Epithelial cell of prostate (primary cell): ENCODE measurements around the gene STK38.
"Not testable (repeated sequence)": the region's sequence is repeated elsewhere in the genome, so short reads cannot be mapped to it uniquely, and the experiment has no call there.

Experiments
- DNase-seq: peaks from one replicate; pipeline ENCODE4 v3.0.0-alpha.2; 2011; ENCODE audit warnings: low read depth, low spot score
- H3K27ac ChIP-seq: fragments of 450-650 bp; 2 replicates; pipeline ENCODE4 v1.5.1; 2017; ENCODE audit warnings: mild to moderate bottlenecking

STK38 gene

GRCh38 chr6:36546920-36547645 lies at the start of gene STK38:
Gene STK38, minus strand, starts transcription at chr6:36547479. Its CDS starts 7,277 bp downstream, at chr6:36540202.
- H3K27ac ChIP-seq = peak within 1 kb of the TSS; percentile 73
- DNase-seq = peak; percentile 20

DNA sequence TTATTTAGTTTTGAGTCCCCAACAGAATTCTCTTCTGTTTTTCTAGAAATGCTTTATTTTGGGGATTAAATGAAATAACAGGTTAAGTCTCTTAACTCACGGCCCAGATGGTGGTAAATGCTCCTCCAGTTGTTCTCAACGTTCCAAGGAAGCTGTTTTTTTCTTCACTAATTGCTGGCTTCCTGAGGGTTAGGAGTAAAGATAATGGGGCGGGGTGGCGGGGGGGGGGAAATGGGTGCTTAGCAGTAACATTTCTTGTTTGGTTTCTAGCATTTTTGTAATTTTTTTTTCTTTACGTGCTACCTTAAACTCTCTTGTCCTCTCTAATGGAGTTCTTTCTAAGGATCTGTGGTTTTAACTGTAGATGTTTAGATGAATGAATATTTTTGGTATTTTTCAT lies 49.1 kb upstream of the STK38 start:
- DNase-seq = no peak

GRCh38 chr6:36594816-36595643 lies 47.8 kb upstream of the STK38 start:
- H3K27ac ChIP-seq = peak overlapping the region; percentile 95
- DNase-seq = no peak

More for the DNA sequence above, 49.1 kb upstream of the STK38 start:
- peak overlapping the region; percentile 95 for H3K27ac ChIP-seq

DNA sequence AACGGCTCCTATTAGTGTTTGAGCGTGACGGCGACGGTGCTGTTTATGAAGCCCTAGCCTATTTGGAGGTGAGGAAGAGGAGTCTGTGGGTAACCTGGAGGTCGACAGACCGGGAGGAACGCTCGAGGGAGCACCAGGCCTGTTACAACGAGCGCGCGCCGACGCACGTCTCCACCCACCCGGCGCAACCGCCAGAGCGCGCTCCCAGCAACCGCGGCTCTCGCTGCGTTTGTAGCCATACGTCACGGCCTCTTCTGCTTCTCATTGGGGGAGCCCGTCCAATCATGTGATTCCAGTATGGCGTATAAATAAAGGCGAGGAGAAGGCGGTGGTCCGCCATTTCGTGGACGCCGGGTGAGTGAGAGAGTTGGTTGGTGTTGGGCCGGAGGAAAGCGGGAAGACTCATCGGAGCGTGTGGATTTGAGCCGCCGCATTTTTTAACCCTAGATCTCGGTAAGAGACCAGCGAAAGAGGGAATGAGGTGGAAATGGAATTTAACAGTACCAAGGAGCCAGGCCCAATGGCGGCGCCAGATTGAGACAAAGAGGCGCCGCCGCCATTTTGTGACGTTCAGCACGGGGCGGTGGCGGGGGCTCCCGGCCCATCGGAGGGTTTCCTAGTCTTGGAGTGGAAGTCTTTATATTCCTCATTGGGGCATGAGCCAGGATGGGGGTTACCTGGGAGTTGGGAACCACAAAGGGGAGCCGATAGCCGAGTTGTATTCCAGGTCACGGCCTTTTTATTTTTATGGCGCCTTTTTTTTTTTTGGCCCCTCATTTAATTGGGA lies 46.9 kb upstream of the STK38 start, which contains the start of gene SRSF3:
TSS of gene SRSF3 (plus strand) at position 334 of the 787 bp plus-strand sequence. CDS start 2,401 bp downstream, outside the sequence.
- H3K27ac ChIP-seq = peak within 1 kb of the TSS; percentile 95
- DNase-seq = peak; percentile 89

GRCh38 chr6:36593569-36594028 lies 46.3 kb upstream of the STK38 start:
- peak overlapping the region; percentile 95 for H3K27ac ChIP-seq
- no peak for DNase-seq

GRCh38 chr6:36592221-36592655 lies 45.0 kb upstream of the STK38 start:
- H3K27ac ChIP-seq = no peak overlapping the region
- no peak for DNase-seq

GRCh38 chr6:36590237-36590636 lies 43.0 kb upstream of the STK38 start:
- peak overlapping the region; percentile 23 for H3K27ac ChIP-seq

GRCh38 chr6:36589025-36589400 lies 41.7 kb upstream of the STK38 start:
- H3K27ac ChIP-seq, DNase-seq: not testable (repeated sequence)

More at GRCh38 chr6:36590237-36590636, 43.0 kb upstream of the STK38 start:
- no peak for DNase-seq

- DNase-seq = no peak
- no peak overlapping the region for H3K27ac ChIP-seq
These were observed 39.3 kb upstream of the STK38 start for GRCh38 chr6:36586606-36587005.

DNA sequence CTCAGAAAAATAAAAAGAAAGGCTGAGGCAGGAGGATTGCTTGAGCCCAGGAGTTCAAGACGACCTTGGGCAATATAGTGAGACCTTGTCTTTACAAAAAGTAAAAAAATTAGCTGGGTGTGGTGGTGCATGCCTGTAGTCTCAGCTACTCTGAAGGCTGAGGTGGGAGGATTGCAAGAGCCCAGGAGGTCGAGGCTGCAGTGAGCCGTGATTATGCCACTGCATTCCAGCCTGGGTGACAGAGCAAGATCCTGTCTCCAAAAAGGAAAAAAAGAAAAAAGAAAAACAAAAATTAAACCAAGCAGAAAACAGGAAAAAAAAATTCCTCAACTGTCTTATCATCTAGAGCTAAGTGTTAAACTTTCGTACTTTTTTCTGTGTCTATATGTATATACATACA lies 34.4 kb upstream of the STK38 start:
- no peak overlapping the region for H3K27ac ChIP-seq
- DNase-seq = no peak

DNA sequence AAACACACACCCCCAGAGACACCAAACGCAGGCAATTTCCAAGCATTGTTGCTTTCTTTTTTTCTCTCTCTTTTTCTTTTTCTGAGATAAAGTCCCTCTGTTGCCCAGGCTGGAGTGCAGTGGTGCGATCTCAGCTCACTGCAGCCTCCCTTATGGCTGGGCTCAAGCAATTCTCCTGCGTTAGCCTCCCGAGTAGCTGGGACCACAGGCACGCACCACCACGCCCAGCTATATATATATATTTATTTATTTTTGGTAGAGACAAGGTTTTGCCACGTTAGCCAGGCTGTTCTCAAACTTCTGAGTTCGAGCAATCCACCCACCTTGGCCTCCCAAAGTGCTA lies 32.9 kb upstream of the STK38 start:
- no peak for DNase-seq
- H3K27ac ChIP-seq = no peak overlapping the region

- no peak overlapping the region for H3K27ac ChIP-seq
- no peak for DNase-seq
These were observed 31.2 kb upstream of the STK38 start for GRCh38 chr6:36578431-36578830.

DNA sequence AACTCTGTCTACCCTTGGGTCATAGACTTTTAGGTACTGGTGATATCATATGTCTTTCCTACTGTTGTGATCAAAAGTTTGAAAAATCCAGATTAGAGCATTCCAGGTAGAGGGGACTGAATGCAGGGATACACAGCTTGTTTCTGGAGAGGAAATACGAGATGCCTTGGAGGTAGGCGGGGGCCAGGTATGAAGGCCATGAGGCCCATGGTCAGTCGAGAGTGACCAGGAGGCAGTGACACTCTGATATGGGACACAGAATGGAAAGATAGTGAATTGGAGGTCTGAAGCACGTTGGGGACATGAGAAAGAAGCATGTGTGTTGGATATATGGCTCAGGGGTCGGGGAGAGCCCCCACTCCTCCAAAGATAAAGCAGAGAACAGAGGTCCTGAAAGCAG lies 30.8 kb upstream of the STK38 start:
- DNase-seq = no peak
- peak overlapping the region; percentile 48 for H3K27ac ChIP-seq

GRCh38 chr6:36577301-36577700 lies 30.0 kb upstream of the STK38 start:
- DNase-seq = peak; percentile 46
- H3K27ac ChIP-seq = peak overlapping the region; percentile 48

DNA sequence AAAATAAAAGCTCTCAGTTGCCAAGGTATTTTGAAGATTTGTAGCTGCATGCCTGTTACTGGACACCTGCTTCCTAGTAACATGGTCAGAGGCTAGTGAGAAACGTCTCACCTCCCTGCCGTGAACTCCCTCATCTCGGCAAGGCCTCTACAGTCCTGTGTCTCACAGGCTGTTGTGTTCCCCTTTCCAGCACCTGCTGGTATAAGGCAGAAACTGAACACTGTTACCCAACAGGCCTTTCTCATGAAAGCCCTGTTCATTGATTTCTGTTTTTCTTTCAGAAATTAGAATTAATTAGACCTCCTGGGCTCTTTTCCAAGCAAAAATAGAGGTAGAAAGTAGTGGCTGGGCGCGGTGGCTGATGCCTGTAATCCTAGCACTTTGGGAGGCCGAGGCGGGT lies 29.3 kb upstream of the STK38 start:
- no peak for DNase-seq
- peak overlapping the region; percentile 48 for H3K27ac ChIP-seq

DNA sequence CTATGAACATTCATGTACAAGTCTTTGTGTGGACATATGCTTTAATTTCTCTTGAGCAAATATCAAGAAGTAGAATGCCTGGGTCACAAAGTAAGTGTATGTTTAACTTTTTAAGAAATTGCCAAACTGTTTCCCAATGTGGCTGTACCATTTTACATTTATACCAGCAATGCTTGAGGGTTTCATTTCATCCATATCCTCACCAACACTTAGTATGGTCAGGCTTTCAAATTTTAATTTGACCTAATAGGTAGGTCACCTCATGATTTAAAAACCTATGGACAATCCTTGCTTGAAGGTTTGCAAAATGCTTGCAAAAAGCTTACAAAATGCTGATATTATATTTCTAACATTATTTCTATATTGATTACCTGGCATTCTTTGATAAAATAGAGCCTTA lies 27.4 kb upstream of the STK38 start:
- DNase-seq = no peak
- H3K27ac ChIP-seq = no peak overlapping the region

DNA sequence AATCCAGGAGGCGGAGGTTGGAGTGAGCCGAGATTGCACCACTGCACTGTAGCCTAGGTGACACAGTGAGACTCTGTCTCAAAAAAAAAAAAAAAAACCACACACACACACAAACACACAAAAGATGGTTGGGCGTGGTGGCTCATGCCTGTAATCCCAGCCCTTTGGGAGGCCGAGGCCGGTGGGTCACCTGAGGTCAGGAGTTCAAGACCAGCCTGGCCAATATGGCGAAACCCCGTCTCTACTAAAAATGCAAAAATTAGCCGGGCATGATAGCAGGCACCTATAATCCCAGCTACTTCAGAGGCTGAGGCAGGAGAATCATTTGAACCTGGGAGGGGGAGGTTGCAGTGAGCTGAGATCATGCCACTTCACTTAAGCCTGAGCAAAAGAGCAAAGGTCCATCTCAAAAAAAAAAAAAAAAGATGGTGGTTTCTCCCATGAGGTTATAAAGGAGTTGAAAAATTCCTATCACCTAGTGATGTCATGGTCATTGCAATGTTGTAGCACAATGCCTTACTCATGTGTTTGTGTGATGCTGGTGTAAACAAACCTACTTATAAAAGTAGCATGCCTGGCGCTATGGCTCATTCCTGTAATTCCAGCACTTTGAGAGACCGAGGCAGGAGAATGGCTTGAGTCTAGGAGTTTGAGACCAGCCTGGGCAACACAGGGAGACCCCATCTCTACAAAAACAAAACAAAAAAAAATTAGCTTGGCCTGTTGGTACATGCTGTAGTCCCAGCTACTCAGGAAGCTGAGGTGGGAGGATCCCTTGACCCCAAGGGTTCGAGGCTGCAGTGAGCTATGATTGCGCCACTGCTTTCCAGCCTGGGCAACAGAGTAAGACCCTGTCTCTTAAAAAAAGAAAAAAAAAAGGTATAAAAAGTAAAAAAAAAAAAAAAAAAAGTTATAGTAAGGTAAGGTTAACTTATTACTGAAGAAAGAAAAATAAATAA lies 25.4 kb upstream of the STK38 start:
- peak overlapping the region; percentile 20 for H3K27ac ChIP-seq
- peak; percentile 49 for DNase-seq

DNA sequence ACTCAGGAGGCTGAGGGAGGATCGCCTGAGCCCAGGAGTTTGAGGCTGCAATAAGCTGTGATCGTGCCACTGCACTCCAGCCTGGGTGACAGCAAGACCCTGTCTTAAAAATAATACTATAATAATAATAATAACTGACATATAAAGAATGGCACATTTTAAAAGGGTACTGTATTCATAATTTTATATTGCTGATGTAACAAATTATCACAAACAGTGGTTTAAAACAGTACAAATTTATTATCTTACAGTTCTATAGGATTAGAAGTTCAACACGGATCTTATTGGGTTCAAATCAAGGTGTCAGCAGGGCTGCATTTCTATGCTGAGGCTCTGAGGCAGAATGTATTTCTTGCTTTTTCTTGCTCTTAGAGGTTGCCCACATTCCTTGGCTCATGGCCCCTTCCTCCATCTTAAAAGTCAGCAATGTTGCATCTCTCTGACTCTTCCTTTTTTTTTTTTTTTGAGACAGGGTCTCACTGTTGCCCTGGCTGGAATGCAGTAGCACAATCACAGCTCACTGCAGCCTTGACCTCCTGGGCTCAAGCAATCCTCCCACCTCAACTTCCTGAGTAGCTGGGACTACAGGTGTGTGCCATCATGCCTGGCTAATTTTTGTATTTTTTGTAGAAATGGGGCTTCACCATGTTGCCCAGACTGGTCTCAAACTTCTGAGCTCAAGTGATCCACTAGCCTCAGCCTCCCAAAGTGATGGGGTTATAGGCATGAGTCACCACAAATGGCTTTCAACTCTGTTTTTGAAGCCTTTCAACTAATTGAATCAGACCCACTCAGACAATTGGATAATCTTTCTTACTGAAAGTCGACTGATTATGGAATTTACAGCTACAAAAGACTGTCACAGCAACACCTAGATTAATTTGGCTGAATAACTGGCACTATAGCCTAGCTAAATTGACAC lies 24.1 kb upstream of the STK38 start:
- DNase-seq = no peak
- H3K27ac ChIP-seq = no peak overlapping the region
